ENCODE results near the gene NR1H4. TPM values are rescaled to one million over a fixed set of nuclear protein-coding genes. Genes with fewer than 3 reads are reported as not detected.

The NR1H4 gene
- total RNA-seq, 2 experiments from 2014 or later, result not detected

DNA sequence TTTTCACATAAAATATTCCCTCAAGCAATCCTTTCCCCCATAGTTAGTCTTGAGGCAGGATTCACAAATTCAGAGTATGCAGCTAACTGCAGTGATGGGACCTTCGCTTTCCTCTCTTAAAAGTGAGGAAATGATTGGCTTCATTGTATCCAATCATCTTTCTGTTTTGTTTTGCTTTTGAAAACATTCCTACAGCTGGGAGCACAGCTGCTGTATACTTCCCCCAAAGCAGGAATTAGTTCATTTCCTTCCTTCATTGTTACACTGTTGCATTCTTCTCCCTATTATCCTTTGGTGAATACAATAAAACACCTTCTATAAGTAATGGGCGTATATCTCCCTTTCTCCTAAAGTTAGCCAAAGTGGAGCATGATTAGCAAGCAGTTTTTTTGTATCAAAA is 90.4 kb downstream of the NR1H4 start:
- H3K9me3 Mint-ChIP-seq (ENCODE audit: insufficient read depth), result no peaks in the 10 kb centered on the region
- POLR2A ChIA-PET, result no interaction called here
- CTCF ChIA-PET, result no interaction called here
- no peak overlapping the region for H3K4me3 Mint-ChIP-seq
- DNase-seq (no peak), ATAC-seq (no peak)
- no peaks in the 10 kb centered on the region for H3K36me3 Mint-ChIP-seq (ENCODE audit: low read depth)
- no peaks in the 10 kb centered on the region for H3K4me1 Mint-ChIP-seq (ENCODE audit: low read depth)
- no peak overlapping the region for H3K27ac Mint-ChIP-seq
- peaks cover 17% of the 10 kb centered on the region for H3K27me3 Mint-ChIP-seq (ENCODE audit: low read depth)

DNA sequence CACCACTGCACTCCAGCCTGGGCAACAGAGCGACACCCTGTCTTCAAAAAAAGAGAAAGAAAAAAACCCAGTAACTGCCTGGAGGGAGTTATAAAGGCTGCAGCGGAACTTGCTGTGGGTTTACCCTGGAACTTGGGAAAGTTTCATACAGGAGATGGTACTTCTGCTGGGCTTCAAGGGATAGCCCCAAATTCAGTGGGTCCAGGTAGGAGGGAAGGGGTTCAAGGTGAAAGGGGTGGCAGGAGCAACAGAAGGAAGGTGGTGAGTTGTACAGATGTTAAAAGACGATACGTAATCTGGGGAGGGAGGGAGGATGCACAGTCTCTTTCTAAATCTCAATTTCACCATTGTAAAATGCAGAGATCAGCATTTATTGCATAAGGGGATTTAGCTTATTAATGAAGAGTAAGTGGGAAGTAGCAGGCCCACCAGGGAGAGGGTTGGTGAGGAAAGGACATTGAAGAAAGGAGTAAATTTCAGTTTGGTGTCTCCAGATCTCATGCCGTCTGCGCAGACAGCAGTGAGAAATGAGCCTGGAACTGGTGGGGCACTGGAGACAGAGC is 91.3 kb downstream of the NR1H4 start:
- Mint-ChIP-seq H3K27ac (no peak overlapping the region), H3K27me3 (ENCODE audit: low read depth) (peaks cover 17% of the 10 kb centered on the region), H3K36me3 (ENCODE audit: low read depth) (no peaks in the 10 kb centered on the region), H3K9me3 (ENCODE audit: insufficient read depth) (no peaks in the 10 kb centered on the region), H3K4me3 (no peak overlapping the region), H3K4me1 (ENCODE audit: low read depth) (no peaks in the 10 kb centered on the region)
- ATAC-seq (no peak), DNase-seq (no peak)
- POLR2A ChIA-PET, result no interaction called here
- CTCF ChIA-PET, result no interaction called here

DNA sequence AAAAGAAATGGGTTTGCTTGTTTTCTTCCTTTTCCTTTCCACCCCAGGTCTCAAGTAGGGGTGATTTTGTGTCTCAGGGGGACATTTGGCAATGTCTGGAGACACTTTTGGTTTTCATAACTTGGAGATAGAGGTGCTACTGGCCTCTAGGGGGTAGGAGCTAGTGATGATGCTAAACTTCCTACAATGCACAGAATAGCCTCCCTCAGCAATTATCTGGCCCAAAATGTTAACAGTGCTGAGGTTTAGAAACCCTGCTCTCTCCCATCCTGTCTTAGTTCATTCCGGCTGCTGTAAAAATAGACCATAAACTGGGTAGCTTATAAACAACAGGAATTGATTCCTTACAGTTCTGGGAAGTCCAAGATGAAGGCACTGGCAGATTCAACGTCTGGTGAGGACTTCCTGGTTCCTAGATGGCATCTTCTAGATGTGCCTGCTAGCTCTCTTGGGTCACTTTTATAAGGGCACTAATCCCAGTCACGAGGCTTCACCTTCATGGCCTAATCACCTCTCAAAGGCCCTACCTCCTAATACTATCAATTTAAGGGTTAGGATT is 92.4 kb downstream of the NR1H4 start:
- Mint-ChIP-seq H3K9me3 (ENCODE audit: insufficient read depth) (no peaks in the 10 kb centered on the region), H3K27me3 (ENCODE audit: low read depth) (peaks cover 20% of the 10 kb centered on the region), H3K4me3 (no peak overlapping the region), H3K36me3 (ENCODE audit: low read depth) (no peaks in the 10 kb centered on the region), H3K4me1 (ENCODE audit: low read depth) (no peaks in the 10 kb centered on the region), H3K27ac (no peak overlapping the region)
- POLR2A ChIA-PET, result no interaction called here
- CTCF ChIA-PET, result no interaction called here
- DNase-seq (no peak), ATAC-seq (no peak)

DNA sequence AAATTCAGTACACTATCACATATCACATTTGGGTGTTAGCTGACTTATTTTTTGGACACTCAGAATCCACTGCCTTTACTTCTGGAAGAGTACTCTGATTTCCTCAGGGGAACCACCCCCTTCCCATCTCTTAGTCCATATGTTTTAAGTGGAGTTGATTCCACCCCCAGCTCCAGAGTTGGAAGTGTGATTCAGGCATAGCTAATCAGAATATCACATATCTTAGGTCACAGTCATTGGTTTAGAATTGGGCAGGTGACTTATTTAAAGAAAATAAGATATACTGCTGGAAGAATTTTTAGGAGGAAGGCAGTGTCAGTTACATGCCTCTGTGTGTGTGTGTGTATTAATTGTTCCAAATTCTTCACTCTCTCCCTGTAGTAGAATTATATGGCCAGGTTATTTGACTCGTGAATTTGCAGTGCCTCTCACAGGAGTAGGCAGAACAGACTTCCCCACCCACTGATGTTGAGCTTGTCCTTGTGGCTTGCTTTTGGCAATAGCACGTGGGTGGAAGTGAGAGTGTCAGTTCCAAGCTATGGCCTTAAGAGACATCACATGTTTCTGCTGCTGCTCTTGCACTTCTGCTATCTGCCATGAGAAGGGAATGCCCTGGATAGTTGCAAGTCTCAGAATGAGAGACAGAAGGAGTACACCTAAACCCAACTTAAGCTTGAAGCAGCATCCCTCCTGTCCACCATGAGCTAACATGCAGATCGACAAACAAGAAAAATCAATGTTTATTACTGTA is 93.4 kb downstream of the NR1H4 start:
- H3K36me3 Mint-ChIP-seq (ENCODE audit: low read depth), result no peaks in the 10 kb centered on the region
- no peak overlapping the region for H3K4me3 Mint-ChIP-seq
- ATAC-seq (no peak), DNase-seq (no peak)
- CTCF ChIA-PET, result no interaction called here
- no peaks in the 10 kb centered on the region for H3K9me3 Mint-ChIP-seq (ENCODE audit: insufficient read depth)
- H3K4me1 Mint-ChIP-seq (ENCODE audit: low read depth), result no peaks in the 10 kb centered on the region
- H3K27me3 Mint-ChIP-seq (ENCODE audit: low read depth), result peaks cover 27% of the 10 kb centered on the region
- H3K27ac Mint-ChIP-seq, result no peak overlapping the region
- POLR2A ChIA-PET, result no interaction called here

DNA sequence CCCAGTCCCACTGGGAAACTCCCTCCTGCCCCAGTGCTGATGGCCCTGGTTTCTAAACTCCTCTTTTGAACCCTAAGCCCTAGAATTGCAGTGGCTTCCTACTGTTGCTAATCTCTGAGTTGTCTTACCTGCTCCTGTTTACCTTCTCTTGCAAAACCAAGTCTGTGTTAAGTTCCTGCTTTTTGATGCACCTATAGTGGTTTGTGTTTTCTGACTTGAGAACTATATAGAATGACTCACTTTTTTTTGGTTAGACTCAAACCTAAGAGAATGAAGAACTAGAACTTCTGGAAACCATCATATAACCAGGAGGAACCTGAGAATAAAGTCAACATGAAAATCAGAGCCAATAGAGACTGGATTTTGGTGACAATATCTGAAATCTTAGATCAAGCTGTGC is 94.3 kb downstream of the NR1H4 start:
- Mint-ChIP-seq H3K27me3 (ENCODE audit: low read depth) (peaks cover 30% of the 10 kb centered on the region), H3K4me1 (ENCODE audit: low read depth) (peaks cover under 1% of the 10 kb centered on the region), H3K27ac (no peak overlapping the region), H3K36me3 (ENCODE audit: low read depth) (no peaks in the 10 kb centered on the region), H3K9me3 (ENCODE audit: insufficient read depth) (no peaks in the 10 kb centered on the region), H3K4me3 (no peak overlapping the region)
- no peak for DNase-seq
- ATAC-seq, result no peak
- ChIA-PET POLR2A (no interaction called here), CTCF (no interaction called here)

DNA sequence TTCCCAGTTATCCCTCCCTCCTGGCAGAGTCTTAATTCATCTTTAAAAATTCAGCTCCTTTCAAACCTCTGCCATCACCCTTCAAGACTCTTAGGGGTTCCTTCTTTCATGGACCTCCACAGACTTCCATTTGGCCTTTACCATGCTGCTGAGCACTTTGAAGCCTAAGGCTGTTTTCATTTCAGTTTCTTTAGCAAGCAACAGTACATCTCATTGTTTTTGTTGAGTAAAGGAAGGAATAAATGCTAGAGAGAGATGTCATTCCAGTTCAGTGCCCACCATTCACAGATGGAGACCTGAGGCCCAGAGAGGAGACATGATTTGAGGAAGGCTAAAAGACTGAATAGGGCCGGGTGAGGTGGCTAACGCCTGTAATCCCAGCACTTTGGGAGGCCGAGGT is 98.5 kb downstream of the NR1H4 start:
- peaks cover 31% of the 10 kb centered on the region for H3K27me3 Mint-ChIP-seq (ENCODE audit: low read depth)

DNA sequence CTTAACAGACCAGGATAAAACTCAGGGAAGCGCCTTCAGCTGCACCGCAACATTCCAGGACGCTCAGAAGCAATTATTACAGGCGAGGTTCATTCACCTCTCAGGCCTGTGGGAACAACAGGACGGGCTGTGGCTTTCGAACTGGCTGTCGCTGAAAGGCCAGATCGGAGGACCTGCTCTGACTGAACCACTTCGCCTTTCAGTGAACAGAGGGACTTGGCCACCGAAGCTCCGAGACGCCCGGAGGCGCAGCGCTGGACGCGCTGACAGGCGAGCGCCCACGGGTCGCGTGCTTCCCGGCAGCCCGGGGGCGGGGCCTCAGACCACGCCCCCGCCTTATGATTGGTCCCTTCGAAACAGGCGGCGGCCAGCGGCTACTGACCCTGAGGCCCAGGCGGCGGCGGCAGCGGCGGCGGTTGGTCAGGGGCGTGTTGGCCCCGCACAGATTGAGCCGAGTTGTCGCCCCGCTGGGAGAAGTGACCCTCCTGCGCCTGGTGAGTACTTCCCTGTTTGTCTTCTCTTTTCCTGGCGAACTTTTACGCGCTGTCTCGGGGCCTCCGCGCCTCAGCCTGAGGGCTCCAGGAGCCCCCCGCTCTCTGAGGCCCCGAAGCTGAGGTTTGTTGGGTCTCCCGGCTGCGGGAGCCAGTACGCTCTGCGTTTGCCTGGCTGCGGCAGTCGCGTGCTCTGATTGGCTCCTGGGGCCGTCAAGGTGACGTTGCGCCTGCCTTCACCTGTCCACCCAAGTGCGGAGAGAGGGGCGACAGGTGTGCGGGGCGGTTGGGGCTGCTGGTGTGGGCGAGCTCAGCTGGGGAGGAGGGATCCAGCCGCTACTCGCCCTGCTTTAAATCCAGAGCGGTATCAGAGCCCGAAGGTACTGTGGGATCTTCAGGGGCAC is 99.9 kb downstream of the NR1H4 start, which contains the start of gene GAS2L3:
TSS of gene GAS2L3 (plus strand) at position 393 of the 895 bp plus-strand sequence. CDS start 21,221 bp downstream, outside the sequence.
- ChIA-PET CTCF (no interaction called here), POLR2A (no interaction called here)
- peaks cover 33% of the 10 kb centered on the region for H3K27me3 Mint-ChIP-seq (ENCODE audit: low read depth)
- H3K27ac Mint-ChIP-seq, result peak within 1 kb of the TSS; percentile 62
- no peaks in the 10 kb centered on the region for H3K9me3 Mint-ChIP-seq (ENCODE audit: insufficient read depth)
- ATAC-seq (peak; percentile 99), DNase-seq (peak; percentile 62)
- H3K4me3 Mint-ChIP-seq, result peak within 1 kb of the TSS; percentile 90
- H3K36me3 Mint-ChIP-seq (ENCODE audit: low read depth), result no peaks in the 10 kb centered on the region
- H3K4me1 Mint-ChIP-seq (ENCODE audit: low read depth), result peaks cover 16% of the 10 kb centered on the region

More for the DNA sequence above, 98.5 kb downstream of the NR1H4 start:
- H3K9me3 Mint-ChIP-seq (ENCODE audit: insufficient read depth), result no peaks in the 10 kb centered on the region
- H3K4me3 Mint-ChIP-seq, result peak overlapping the region; percentile 1
- no peaks in the 10 kb centered on the region for H3K36me3 Mint-ChIP-seq (ENCODE audit: low read depth)
- ChIA-PET POLR2A (no interaction called here), CTCF (no interaction called here)
- ATAC-seq, result no peak
- H3K4me1 Mint-ChIP-seq (ENCODE audit: low read depth), result peaks cover 16% of the 10 kb centered on the region
- no peak overlapping the region for H3K27ac Mint-ChIP-seq
- DNase-seq, result no peak

DNA sequence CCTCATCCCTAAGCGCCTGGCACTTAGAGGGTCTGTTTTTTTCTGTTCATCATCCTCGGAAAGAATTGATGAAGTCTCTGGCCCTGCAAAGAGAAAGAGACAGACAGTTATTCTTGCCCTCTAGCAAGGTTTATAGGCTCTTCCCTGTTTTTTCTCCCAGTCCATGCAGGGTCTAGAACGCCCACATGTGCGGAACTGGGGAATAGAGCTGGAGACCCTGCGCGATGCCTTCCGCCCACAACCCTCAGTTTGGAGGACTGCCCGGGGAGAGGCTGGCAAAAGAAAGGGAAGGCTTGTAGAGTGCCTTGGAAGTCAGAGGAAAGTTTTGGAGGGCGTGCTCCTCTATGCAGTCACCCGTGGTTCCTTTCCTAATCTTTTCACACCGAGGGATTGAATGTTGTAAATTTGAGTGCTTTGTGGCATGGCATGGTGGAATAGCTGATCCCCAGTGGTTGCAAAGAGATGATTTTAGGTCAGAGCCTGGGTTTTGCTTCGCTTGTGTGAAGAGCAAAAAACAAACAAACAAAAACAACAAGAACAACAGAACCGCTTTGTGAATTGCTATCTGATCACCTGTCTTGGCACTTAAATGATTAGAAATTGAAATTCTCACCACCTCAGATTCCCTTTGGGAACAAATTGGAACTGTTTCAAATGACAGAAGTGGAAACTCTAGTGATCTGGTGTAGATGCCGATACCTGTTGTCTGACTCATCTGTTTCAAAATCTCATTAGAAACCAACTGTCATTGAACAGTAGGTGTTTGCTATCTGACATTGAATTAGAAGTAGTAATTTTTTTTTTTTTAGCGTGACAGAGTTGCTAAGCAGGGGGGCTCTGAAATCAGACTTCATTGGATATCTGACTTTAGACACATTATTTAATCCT is 100.8 kb downstream of the NR1H4 start:
- Mint-ChIP-seq H3K27me3 (ENCODE audit: low read depth) (peaks cover 32% of the 10 kb centered on the region), H3K4me3 (peak overlapping the region; percentile 90), H3K9me3 (ENCODE audit: insufficient read depth) (no peaks in the 10 kb centered on the region), H3K27ac (no peak overlapping the region), H3K36me3 (ENCODE audit: low read depth) (no peaks in the 10 kb centered on the region), H3K4me1 (ENCODE audit: low read depth) (peaks cover 16% of the 10 kb centered on the region)
- CTCF ChIA-PET, result no interaction called here
- POLR2A ChIA-PET, result no interaction called here
- ATAC-seq (no peak), DNase-seq (no peak)

DNA sequence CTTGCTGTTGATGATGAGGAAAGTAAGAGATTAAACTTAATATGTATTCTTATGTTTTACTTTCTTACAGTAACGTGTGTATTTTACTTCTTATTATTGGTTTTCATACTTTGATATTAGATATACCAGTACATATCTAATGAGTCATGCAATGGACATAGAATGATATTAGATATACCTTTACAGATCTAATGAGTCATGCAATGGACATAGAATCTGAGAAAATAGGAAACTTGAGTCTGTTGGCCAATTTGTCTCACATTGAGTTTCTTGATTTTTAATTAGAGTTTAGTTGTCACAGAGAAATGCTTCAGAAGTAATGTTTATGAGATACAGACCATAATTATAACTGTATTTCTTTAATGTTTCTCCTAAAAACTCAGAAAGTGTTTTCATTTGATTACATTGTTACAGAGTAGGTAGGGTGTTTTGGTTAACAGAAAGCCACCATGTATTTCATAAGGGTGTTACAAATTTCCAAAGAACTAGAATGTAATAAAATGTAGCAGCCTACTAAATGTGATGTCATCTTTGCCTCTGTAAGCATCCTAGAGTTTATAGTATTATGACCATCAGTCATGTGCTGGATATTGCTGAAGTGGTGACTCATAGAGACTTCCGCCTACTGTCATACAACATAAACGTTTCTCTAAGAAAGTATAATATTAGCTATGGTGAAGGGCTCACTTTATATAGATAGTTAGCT is 102.8 kb downstream of the NR1H4 start:
- H3K4me1 Mint-ChIP-seq (ENCODE audit: low read depth), result peaks cover 16% of the 10 kb centered on the region
- POLR2A ChIA-PET, result no interaction called here

DNA sequence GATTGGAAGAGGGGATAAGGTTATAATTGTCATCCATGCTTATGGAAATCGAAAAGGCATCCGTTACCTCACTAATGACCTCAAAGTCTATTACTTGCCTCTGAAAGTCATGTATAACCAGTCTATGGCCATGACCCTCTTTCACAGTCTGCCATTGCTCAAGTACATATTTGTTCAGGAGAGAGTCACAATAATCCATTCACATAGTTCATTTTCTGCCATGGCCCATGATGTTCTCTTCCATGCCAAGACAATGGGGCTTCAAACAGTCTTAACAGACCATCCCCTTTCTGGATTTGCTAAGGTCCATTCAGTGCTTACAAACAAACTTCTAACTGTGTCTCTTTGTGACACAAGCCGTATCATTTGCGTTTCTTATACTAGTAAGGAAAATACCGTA is 105.3 kb downstream of the NR1H4 start:
- no peak overlapping the region for H3K27ac Mint-ChIP-seq
- H3K9me3 Mint-ChIP-seq (ENCODE audit: insufficient read depth), result no peaks in the 10 kb centered on the region
- ATAC-seq (no peak), DNase-seq (no peak)
- CTCF ChIA-PET, result no interaction called here
- peaks cover 8% of the 10 kb centered on the region for H3K4me1 Mint-ChIP-seq (ENCODE audit: low read depth)
- H3K4me3 Mint-ChIP-seq, result no peak overlapping the region
- H3K36me3 Mint-ChIP-seq (ENCODE audit: low read depth), result no peaks in the 10 kb centered on the region
- POLR2A ChIA-PET, result no interaction called here
- H3K27me3 Mint-ChIP-seq (ENCODE audit: low read depth), result peaks cover 19% of the 10 kb centered on the region

More for the DNA sequence above, 102.8 kb downstream of the NR1H4 start:
- Mint-ChIP-seq H3K4me3 (no peak overlapping the region), H3K36me3 (ENCODE audit: low read depth) (no peaks in the 10 kb centered on the region), H3K27me3 (ENCODE audit: low read depth) (peaks cover 28% of the 10 kb centered on the region), H3K9me3 (ENCODE audit: insufficient read depth) (no peaks in the 10 kb centered on the region), H3K27ac (no peak overlapping the region)
- CTCF ChIA-PET, result no interaction called here
- DNase-seq, result no peak
- no peak for ATAC-seq

DNA sequence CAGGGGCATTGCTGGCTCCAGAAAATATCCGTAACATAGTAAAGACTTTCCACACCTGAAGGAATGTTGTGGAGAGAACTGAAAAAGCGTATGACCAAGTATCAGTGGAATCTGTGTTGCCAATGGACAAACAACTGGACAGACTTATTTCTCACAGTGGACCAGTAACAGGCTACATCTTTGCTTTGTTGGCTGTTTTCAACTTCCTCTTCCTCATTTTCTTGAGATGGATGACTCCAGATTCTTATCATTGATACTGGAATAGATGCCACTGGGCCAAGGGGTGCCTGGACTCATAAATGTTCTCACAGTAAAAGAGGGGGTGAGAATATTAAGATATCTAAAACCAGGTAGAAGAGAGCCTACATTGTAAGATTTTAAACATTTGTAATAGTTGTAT is 106.2 kb downstream of the NR1H4 start:
- Mint-ChIP-seq H3K27me3 (ENCODE audit: low read depth) (peaks cover 11% of the 10 kb centered on the region), H3K36me3 (ENCODE audit: low read depth) (no peaks in the 10 kb centered on the region), H3K9me3 (ENCODE audit: insufficient read depth) (no peaks in the 10 kb centered on the region), H3K4me1 (ENCODE audit: low read depth) (no peaks in the 10 kb centered on the region), H3K4me3 (no peak overlapping the region), H3K27ac (no peak overlapping the region)
- DNase-seq (no peak), ATAC-seq (no peak)
- POLR2A ChIA-PET, result no interaction called here
- CTCF ChIA-PET, result no interaction called here
